GM12875 (cell line): Measurements from ENCODE around the gene TSHZ2.
"Not testable (repeated sequence)": the region's sequence is repeated elsewhere in the genome, so short reads cannot be mapped to it uniquely, and the experiment has no call there.

Experiments used
- H3K4me3 ChIP-seq: one replicate; pipeline ENCODE4 v1.5.1; 2011; ENCODE audit warnings: low read depth, low read length, control low read depth
- TF ChIP-seq, protein P1 (sequence below): IDR thresholded peaks from 2 replicates; pipeline ENCODE4 v1.5.1; 2011; ENCODE audit warnings: low read depth, mild to moderate bottlenecking, control low read depth, inconsistent platforms, low read length, moderate library complexity, borderline replicate concordance; ENCODE audit not compliant: insufficient read depth

TSHZ2 gene

DNA sequence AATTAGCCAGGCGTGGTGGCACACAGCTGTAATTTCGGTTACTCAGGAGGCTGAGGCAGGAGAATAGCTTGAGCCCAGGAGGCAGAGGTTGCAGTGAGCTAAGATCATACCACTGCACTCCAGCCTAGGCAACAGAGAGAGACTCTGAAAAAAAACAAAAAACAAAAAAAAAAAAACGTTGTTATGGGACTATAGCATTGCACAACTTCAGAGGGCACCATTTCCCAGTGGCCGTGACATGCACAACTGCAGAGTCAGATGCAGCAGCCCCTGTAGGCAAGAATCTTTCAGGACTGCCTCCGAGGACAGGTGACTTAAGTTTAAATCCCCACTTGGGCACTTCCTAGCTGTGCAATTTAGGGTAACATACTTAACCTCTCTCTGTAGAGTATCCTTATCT is 557.5 kb downstream of the TSHZ2 start:
- TF ChIP-seq, protein P1, sequence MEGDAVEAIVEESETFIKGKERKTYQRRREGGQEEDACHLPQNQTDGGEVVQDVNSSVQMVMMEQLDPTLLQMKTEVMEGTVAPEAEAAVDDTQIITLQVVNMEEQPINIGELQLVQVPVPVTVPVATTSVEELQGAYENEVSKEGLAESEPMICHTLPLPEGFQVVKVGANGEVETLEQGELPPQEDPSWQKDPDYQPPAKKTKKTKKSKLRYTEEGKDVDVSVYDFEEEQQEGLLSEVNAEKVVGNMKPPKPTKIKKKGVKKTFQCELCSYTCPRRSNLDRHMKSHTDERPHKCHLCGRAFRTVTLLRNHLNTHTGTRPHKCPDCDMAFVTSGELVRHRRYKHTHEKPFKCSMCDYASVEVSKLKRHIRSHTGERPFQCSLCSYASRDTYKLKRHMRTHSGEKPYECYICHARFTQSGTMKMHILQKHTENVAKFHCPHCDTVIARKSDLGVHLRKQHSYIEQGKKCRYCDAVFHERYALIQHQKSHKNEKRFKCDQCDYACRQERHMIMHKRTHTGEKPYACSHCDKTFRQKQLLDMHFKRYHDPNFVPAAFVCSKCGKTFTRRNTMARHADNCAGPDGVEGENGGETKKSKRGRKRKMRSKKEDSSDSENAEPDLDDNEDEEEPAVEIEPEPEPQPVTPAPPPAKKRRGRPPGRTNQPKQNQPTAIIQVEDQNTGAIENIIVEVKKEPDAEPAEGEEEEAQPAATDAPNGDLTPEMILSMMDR: no peak
- no peak overlapping the region for H3K4me3 ChIP-seq

DNA sequence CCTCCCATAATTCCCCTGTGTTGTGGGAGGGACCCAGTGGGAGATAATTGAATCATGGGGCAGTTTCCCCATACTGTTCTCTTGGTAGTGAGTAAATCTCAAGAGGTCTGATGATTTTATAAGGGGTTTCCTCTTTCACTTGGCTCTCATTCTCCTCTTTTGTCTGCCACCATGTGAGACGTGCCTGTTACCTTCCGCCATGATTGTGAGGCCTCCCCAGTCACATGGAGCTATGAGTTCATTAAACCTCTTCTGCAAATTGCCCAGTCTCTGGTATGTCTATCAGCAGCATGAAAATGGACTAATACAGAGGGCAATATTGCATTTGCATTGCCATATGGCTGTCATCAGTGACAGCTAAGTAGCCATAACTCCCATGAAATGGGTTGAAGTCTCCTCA is 558.3 kb downstream of the TSHZ2 start:
- H3K4me3 ChIP-seq: no peak overlapping the region
- TF ChIP-seq, protein P1: no peak

DNA sequence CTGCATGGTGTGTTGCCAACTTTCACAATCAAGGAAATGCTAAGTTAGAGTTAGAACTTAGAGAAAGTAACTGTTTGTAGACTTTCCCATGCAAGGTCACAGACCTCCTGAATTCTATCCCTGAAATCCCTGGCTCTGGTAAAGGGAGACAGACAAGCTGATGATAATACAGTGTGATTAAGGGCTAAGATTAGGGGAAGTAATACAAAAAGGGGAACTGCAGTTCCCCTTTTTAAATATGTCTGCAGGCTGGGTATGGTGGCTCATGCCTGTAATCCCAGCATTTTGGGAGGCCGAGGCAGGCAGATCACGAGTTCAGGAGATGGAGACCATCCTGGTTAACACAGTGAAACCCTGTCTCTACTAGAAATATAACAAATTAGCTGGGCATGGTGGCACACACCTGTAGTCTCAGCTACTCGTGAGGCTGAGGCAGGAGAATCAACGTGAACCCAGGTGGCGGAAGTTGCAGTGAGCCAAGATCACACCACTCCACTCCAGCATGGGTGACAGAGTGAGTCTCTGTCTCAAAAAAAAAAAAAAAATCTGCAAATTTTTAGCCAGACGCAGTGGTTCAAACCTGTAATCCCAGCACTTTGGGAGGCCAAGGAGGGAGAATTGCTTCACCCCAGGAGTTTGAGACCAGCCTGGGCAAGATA is 560.6 kb downstream of the TSHZ2 start:
- H3K4me3 ChIP-seq: not testable (repeated sequence)

DNA sequence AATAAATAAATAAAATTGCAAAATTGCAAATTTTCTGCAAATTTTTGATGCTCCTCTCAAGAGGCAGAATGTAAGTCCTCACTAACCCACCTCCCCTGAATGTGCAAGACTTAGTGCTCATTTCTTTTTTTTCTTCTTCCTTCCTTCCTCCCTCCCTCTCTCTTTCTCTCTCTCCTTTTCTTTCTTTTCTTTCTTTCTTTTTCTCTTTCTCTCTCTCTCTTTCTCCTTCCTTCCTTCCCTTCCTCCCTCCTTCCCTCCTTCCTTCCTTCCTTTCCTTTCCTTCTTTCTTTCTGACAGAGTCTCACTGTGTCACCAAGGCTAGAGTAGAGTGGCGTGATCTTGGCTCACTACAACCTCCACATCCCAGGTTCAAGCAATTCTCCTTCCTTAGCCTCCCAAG is 561.3 kb downstream of the TSHZ2 start:
- no peak overlapping the region for H3K4me3 ChIP-seq
- TF ChIP-seq, protein P1: no peak

DNA sequence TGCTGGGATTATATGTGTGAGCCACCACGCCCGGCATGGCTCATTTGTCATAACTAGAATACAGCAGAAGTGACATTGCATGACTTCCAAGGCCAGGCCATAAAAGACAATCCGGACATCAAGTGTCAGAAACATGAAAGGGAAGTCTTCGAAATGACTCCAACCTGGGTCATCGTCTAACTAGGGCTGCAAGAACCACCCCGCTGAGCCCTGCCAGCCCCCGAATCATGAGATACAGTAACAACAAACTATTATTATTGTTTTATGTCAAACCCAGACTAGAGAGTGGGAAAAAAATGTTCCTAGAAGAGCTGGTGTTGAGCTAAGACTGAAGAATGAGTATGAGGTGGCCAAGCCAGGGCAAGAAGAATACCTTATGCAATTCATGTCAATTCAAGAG is 561.9 kb downstream of the TSHZ2 start:
- TF ChIP-seq, protein P1: no peak
- H3K4me3 ChIP-seq: no peak overlapping the region

DNA sequence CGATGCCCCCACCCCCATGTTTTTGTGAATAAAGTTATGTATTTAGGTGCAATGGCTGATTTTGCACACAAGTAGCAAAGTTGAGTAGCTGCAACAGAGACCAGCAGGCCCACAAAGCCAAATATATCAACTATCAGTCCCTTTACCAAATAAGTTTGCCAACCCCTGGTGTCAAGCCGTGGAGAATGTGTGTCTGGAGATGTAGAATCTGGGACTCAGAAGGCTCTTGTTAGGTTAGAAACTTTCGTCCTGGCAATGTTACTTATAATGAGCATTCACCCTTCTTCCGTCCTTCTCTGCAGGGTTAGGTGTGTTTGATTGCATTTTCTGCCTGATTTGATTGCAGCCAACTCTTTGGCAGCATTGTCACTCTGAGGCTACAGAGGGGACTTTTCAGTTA is 563.7 kb downstream of the TSHZ2 start:
- no peak overlapping the region for H3K4me3 ChIP-seq
- TF ChIP-seq, protein P1: no peak

DNA sequence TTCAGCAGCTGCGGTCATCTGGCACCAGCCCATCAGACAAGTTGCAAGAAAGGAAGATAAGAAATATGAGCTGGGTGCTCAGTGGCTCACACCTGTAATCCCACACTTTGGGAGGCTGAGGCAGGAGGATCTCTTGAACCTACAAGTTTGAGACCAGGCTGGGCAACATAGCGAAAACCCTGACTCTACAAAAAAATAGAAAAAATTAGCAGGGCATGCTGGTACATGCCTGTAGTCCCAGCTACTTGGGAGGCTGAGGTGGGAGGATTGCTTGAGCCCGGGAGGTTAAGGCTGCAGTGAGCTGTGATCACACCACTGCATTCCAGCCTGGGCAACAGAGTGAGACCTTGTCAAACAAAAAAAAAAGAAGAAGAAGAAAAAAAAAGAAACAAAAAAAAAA is 564.2 kb downstream of the TSHZ2 start:
- H3K4me3 ChIP-seq: not testable (repeated sequence)

DNA sequence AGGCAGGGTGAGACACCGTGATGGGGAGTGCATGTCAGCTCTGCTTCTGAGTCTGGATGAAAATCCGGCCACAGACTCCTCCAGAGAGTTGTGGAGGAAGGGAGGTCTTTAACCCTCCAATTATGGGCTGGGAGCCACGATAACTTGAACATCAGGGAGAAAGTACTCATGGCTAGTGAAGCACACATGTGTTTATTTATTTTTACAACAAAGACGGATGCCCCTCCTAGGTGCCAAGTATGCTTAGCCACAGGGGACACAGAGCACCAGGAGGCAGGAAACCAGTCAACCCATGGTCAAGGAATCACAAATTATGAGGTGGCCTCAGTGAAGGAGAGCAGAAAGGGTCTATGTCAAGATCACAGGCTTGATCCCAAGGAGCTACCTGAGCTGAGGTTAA is 567.4 kb downstream of the TSHZ2 start:
- TF ChIP-seq, protein P1: no peak

More for the DNA sequence above, 567.4 kb downstream of the TSHZ2 start:
- H3K4me3 ChIP-seq: no peak overlapping the region
